SJCRH30 (cell line): Measurements from ENCODE around the gene CALCA. TPM values are rescaled to one million over a fixed set of nuclear protein-coding genes. Genes with fewer than 3 reads are reported as not detected.

Source experiments
- total RNA-seq: library from RNA; depleted of rRNA; stranded (reverse); fragments of >200 nt; shearing (Covaris generic); gene quantifications from 2 replicates; pipeline ENCODE4 v1.2.3, GENCODE V29; 2014; rRNA removed

The CALCA gene
- total RNA-seq, 1 experiment from 2014 or later = not detected

Other genes starting within 250 kb of the CALCA start
- 12.1 and 17.5 TPM in 2 replicates for gene CYP2R1, start 80.1 kb downstream of the CALCA start, total RNA-seq
- not detected in 2 replicates for gene CALCB, start 101.2 kb upstream of the CALCA start, total RNA-seq
- gene INSC, start 142.6 kb upstream of the CALCA start, total RNA-seq = not detected in 2 replicates